ACC112 (cell line): Measurements from ENCODE around the gene EVI2A.
A peak's percentile ranks its signal among the peaks of the same experiment; 100 is the strongest.
"Not testable (repeated sequence)": the region's sequence is repeated elsewhere in the genome, so short reads cannot be mapped to it uniquely, and the experiment has no call there.

ENCODE experiments used
- H2AFZ ChIP-seq: fragments of 200-600 bp; sonication (generic); one replicate; pipeline ENCODE4 v1.6.0; 2017; ENCODE audit warnings: antibody characterized with exemption, low read length; ENCODE audit not compliant: unreplicated experiment
- H3K27ac ChIP-seq: fragments of 200-600 bp; sonication (generic); 2 replicates; pipeline ENCODE4 v1.5.1; 2014; ENCODE audit warnings: low read depth, mild to moderate bottlenecking, antibody characterized with exemption, low read length, moderate library complexity
- H3K27me3 ChIP-seq: fragments of 200-600 bp; sonication (generic); 2 replicates; pipeline ENCODE4 v1.6.1; 2014; ENCODE audit warnings: mild to moderate bottlenecking, antibody characterized with exemption, low read length, moderate library complexity, mixed read lengths; ENCODE audit not compliant: insufficient read depth
- H3K36me3 ChIP-seq: fragments of 200-600 bp; sonication (generic); 2 replicates; pipeline ENCODE4 v1.6.1; 2016; ENCODE audit warnings: mild to moderate bottlenecking, antibody characterized with exemption, low read length, moderate library complexity, mixed read lengths; ENCODE audit not compliant: insufficient read depth
- H3K4me1 ChIP-seq: fragments of 200-600 bp; sonication (generic); one replicate; pipeline ENCODE4 v1.6.1; 2016; ENCODE audit warnings: low read length, mixed read lengths; ENCODE audit not compliant: insufficient read depth, unreplicated experiment, control insufficient read depth
- H3K4me3 ChIP-seq: fragments of 200-600 bp; sonication (generic); 2 replicates; pipeline ENCODE4 v1.5.1; 2014; ENCODE audit warnings: mild to moderate bottlenecking, low read depth, low read length
- H3K79me2 ChIP-seq: fragments of 200-600 bp; sonication (generic); one replicate; pipeline ENCODE4 v1.6.0; 2016; ENCODE audit warnings: low read length; ENCODE audit not compliant: control insufficient read depth, unreplicated experiment, insufficient read depth

Gene EVI2A

DNA sequence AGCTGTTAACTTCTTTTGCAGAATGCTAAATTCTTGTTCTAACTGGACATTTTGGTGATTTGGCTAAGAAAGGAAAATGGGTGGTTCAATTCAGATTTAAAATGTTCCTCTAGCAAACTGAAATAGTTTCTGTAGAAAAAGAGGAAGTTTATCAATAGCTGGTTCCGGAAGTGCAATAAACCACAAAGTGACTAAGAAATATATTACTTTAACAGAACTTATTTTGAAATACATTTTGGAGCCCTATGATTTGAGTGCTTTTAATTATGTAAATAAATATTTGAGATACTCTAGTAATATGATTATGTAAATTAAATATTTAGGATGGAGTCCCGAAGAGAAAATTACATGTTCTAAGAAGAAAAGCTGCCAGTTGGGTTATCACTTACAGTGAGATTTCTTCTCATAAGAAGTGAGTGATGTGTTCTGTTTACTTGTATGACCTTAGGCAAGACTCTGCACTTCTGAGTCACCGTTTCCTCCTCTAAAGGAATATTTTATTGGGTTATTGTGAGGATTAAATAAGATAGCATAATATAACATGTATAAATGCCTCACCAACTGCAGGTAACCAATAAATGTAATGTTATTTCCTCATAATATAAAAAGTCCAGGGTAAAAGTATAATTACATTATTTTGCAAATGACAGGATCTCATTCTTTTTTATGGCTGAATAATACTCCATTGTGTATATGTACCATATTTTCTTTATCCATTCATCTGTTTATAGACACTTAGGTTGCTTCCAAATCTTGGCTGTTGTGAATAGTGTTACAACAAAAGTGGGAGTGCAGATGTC lies 7.2 kb downstream of the EVI2A start, which contains the start of gene EVI2B:
Gene EVI2B (minus strand): TSS at position 73 of the 800 bp plus-strand sequence. CDS start 8,445 bp downstream, outside the sequence.
- Histone ChIP-seq H3K4me1 (peaks cover 29% of the 10 kb centered on the region), H3K36me3 (0 out of 2 replicates have a peak, but pooled peaks cover 4% of the 10 kb centered on the region), H3K79me2 (peaks cover 11% of the 10 kb centered on the region), H3K27ac (peak within 1 kb of the TSS; percentile 89), H3K4me3 (peak within 1 kb of the TSS; percentile 73), H3K27me3 (no peaks in the 10 kb centered on the region), H2AFZ (no peak within 1 kb of the TSS)

- peaks cover 14% of the 10 kb centered on the region for H3K4me1 ChIP-seq
- not testable (repeated sequence) for H3K4me3 ChIP-seq, H2AFZ ChIP-seq, H3K27me3 ChIP-seq, H3K27ac ChIP-seq, H3K36me3 ChIP-seq
- peaks cover 14% of the 10 kb centered on the region for H3K79me2 ChIP-seq
These were observed 9.2 kb downstream of the EVI2A start for GRCh38 chr17:31312223-31312622.

DNA sequence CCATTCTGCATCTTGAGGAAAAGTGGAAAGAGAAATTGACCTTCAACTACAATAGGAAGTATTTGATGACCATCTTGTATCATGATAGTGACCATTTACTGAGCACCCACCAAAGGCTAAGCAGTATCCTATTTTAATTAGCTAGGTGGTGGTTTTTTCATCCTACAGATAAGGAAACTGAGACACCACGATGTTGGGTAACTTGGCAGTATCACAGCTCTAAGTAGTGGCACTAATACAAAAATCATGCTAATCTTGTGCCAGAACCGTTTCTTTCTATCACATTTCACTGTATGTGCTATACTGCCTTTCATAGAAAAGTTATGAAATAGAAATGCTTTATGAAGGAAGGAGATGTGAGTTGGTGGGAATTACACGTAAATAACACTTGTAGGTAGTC lies 9.9 kb downstream of the EVI2A start:
- Histone ChIP-seq H3K27ac (no peak overlapping the region), H3K27me3 (no peaks in the 10 kb centered on the region), H3K79me2 (peaks cover 14% of the 10 kb centered on the region), H3K4me1 (peaks cover 14% of the 10 kb centered on the region), H3K4me3 (no peak overlapping the region), H3K36me3 (no peaks in the 10 kb centered on the region), H2AFZ (no peak overlapping the region)

DNA sequence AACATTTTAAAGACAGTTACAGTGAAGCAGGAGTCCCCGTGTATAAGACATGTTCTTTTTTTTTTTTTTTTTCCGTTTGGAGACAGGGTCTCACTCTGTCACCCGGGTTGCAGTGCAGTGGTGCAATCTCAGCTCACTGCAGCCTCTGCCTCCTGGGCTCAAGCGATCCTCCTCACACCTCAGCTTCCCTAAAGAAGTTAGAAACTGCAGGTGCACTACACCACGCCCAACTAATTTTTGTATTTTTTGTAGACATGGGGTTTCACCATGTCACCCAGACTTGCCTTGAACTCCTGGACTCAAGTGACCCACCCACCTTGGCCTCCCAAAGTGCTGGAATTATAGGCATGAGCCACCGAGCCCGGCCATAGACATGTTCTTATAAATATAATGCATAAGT lies 10.5 kb downstream of the EVI2A start:
- Histone ChIP-seq H3K4me3 (no peak overlapping the region), H3K27me3 (no peaks in the 10 kb centered on the region), H3K79me2 (peaks cover 14% of the 10 kb centered on the region), H2AFZ (no peak overlapping the region), H3K4me1 (peaks cover 14% of the 10 kb centered on the region), H3K36me3 (no peaks in the 10 kb centered on the region), H3K27ac (no peak overlapping the region)

DNA sequence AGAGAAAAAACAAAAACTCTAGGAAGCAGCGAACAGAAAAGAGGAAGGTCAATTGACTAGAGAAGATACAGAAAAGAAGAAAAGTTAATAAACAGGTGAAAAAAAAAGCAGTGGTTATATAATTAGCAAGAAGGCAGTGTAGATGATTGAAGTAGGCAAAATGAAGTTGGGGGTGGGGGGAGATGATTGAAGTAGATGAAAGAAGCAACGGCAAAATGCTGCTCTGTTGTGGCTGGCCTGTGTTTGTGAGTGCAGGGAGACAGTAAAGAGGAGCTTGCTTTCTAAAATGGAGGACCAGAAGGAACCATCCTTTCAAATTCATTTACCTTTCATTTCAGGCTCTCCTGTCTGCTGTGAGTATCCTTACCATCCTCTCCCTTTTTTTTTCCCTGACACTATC lies 11.2 kb downstream of the EVI2A start:
- H3K4me3 ChIP-seq, result no peak overlapping the region
- H3K27ac ChIP-seq, result no peak overlapping the region
- peaks cover 14% of the 10 kb centered on the region for H3K4me1 ChIP-seq
- peaks cover 14% of the 10 kb centered on the region for H3K79me2 ChIP-seq
- H2AFZ ChIP-seq, result no peak overlapping the region
- peaks cover 2% of the 10 kb centered on the region for H3K36me3 ChIP-seq
- no peaks in the 10 kb centered on the region for H3K27me3 ChIP-seq

- Histone ChIP-seq H3K27ac (no peak overlapping the region), H3K79me2 (peaks cover 20% of the 10 kb centered on the region), H3K36me3 (peaks cover 9% of the 10 kb centered on the region), H3K4me3 (no peak overlapping the region), H3K27me3 (no peaks in the 10 kb centered on the region), H3K4me1 (peaks cover 8% of the 10 kb centered on the region), H2AFZ (no peak overlapping the region)
These were observed 11.9 kb downstream of the EVI2A start for GRCh38 chr17:31309556-31309955.

DNA sequence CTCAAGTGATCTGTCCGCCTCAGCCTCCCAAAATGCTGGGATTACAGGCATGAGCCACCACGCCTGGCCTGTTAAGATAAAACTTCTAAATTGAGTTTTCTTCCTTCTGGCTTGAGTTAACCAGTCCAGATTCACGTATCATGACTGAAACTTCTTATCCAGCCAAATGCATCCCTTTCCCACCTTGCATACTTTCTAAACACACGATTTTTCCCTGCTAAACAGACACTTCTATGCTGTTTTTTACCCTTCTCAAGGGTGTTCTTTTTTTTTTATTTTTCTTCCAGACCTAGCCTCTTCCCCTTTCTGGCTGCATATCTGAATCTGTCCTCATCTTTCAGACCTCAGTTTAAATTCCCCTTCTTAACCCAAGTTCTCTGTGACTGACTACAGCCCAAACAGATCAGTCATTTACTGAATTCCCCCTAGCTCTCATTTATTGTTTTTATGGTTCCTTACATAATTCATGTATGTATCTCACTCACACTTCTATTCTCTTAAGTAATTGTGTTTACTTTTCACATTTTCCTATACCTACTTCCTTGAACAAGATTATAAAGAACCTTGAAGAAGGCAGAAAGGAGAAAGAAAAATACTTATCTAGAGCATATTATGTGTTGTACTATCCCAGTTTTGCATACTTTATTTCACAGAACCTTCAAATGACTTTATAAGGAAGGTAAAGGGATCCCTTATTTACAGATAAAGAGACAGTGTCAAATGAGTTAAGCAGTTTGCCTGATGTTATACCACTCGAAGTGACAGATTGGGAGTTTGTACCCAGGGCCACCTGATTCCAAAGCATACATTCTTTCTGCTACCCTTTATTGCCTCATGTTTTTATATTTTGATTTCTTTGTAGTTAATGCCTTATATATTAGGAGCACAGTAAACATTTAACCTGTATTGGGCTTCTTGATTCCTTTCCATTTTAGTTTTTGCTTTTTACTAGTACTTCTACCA lies 12.8 kb downstream of the EVI2A start:
- Histone ChIP-seq H3K27ac (no peak overlapping the region), H3K79me2 (peaks cover 20% of the 10 kb centered on the region), H3K27me3 (no peaks in the 10 kb centered on the region)

DNA sequence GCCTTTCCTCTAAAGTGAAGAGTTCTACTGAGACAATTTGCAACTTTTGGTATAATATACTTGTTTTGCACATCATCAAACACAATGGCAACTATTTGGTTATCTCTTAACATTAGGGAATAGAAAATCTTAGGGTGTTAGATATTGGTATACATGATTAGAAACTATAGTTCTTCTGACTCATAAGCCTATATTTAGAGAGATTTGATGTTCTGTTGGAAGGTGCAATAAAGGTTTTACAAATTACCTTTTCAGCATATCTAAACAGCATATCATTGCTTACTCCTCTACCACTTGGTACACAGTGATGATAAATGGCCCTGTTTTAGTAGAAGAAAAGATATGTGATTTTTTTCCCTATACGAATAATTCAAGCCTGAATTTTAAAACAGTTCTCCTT lies 13.8 kb downstream of the EVI2A start:
- H3K27ac ChIP-seq, result no peak overlapping the region
- H3K79me2 ChIP-seq, result peaks cover 20% of the 10 kb centered on the region
- H3K27me3 ChIP-seq, result no peaks in the 10 kb centered on the region
- no peak overlapping the region for H2AFZ ChIP-seq
- no peak overlapping the region for H3K4me3 ChIP-seq
- peaks cover 5% of the 10 kb centered on the region for H3K4me1 ChIP-seq
- peaks cover 16% of the 10 kb centered on the region for H3K36me3 ChIP-seq

More for the DNA sequence above, 12.8 kb downstream of the EVI2A start:
- Histone ChIP-seq H3K36me3 (peaks cover 13% of the 10 kb centered on the region), H3K4me3 (no peak overlapping the region), H3K4me1 (peaks cover 5% of the 10 kb centered on the region), H2AFZ (no peak overlapping the region)

DNA sequence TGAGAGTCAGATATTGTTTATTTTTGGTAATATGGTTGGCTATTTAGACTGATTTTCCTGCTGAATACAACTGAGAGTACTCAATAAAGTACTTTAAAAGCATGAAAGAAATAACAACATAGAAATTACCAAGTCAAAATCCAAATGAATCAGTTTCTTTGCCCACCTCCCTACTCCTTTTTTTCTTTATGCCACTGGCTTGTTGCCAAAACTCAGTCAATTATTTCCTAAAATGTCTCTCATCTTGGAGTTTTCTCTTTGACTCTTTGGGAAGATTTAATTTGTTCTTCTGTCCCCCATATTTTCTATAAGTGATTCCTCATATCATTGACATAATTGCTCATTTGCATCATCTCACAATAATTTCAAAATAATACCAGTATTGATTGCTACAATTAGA lies 21.8 kb downstream of the EVI2A start:
- Histone ChIP-seq H3K4me3 (no peak overlapping the region), H3K4me1 (no peaks in the 10 kb centered on the region), H3K27ac (no peak overlapping the region), H2AFZ (no peak overlapping the region), H3K27me3 (no peaks in the 10 kb centered on the region), H3K36me3 (peaks cover 8% of the 10 kb centered on the region; the same call in 1 of the 2 replicates), H3K79me2 (peaks cover under 1% of the 10 kb centered on the region)

DNA sequence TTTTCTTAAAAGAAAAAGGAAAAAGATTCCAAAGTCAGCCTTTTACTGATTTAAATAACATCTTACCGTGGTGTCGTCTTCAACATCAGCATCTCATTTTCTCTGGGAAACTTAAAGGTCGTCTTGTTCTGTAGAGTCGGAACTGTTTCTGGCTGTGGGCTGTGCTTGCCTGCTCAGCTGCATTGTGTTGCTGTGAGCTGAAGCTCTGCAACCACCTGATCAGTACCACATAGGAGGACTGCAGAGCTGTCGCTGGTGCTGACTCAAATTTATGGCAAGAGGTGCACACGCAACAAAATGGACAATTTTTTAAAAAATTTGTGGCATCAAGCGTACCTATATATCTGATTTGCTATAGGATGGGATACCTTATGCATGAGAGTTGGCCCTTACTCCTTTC lies 24.3 kb downstream of the EVI2A start, which contains the start of gene OMG:
Gene OMG (minus strand): TSS at position 150 of the 400 bp plus-strand sequence. CDS start 908 bp downstream, outside the sequence.
- Histone ChIP-seq H2AFZ (no peak within 1 kb of the TSS), H3K79me2 (no peaks in the 10 kb centered on the region), H3K4me3 (no peak within 1 kb of the TSS), H3K36me3 (no peaks in the 10 kb centered on the region), H3K4me1 (no peaks in the 10 kb centered on the region), H3K27me3 (no peaks in the 10 kb centered on the region), H3K27ac (no peak within 1 kb of the TSS)
